Panc1 (cell line): ENCODE measurements around the gene XXYLT1. TPM values are rescaled to one million over a fixed set of nuclear protein-coding genes. Genes with fewer than 3 reads are reported as not detected.

Experiments used
- ATAC-seq: fragments of 200-7000 bp; cut with Tn5 transposase; 2 replicates; pipeline ENCODE4 v1.9.1; 2020; ENCODE audit warnings: mild to moderate bottlenecking, moderate library complexity
- BruUV-seq: library from RNA; stranded (reverse); fragments of 400-500 nt; replicated peaks from 2 replicates; lab custom pipeline; 2021; lab: Mats Ljungman, UMichigan
- CTCF ChIA-PET: fragments of 300-600 bp; sonication (Branson Sonifier 250); formaldehyde crosslinking; loops from one replicate; lab custom pipeline; 2022; ENCODE audit warnings: antibody characterized with exemption; lab: Charles Lee
- POLR2A ChIA-PET: fragments of 300-600 bp; sonication (Branson Sonifier 250); formaldehyde crosslinking; loops from one replicate; lab custom pipeline; 2022; ENCODE audit warnings: antibody characterized with exemption; lab: Charles Lee
- DNase-seq: peaks from one replicate; pipeline ENCODE4 v3.0.0-alpha.2; 2010; ENCODE audit warnings: low read depth, low spot score
- H3K27ac ChIP-seq: 2 replicates; pipeline ENCODE4 v1.5.1; 2011; ENCODE audit warnings: mild to moderate bottlenecking, low read length, inconsistent platforms
- H3K27me3 ChIP-seq: fragments of 200-500 bp; sonication (Bioruptor generic); 2 replicates; pipeline ENCODE4 v1.6.0; 2014; ENCODE audit warnings: low read length, inconsistent platforms; ENCODE audit not compliant: control insufficient read depth, insufficient read depth
- H3K36me3 ChIP-seq: fragments of 200-500 bp; sonication (Bioruptor generic); 2 replicates; pipeline ENCODE4 v1.5.1; 2014; ENCODE audit warnings: inconsistent platforms, mild to moderate bottlenecking, low read length, moderate library complexity; ENCODE audit not compliant: control insufficient read depth, insufficient read depth
- H3K4me1 ChIP-seq: 2 replicates; pipeline ENCODE4 v1.5.1; 2011; ENCODE audit warnings: inconsistent platforms, mild to moderate bottlenecking, low read length, moderate library complexity; ENCODE audit not compliant: control insufficient read depth, insufficient read depth
- H3K4me3 ChIP-seq, 2 experiments: 2 replicates each; pipeline ENCODE4 v1.5.1; 2011 to 2012; ENCODE audit warnings: low read depth in 2 of 2, low read length in 2 of 2, mild to moderate bottlenecking in 2 of 2, inconsistent platforms in 1 of 2, moderate library complexity in 1 of 2
- H3K9me3 ChIP-seq: fragments of 200-500 bp; sonication (Bioruptor generic); 2 replicates; pipeline ENCODE4 v1.5.1; 2014; ENCODE audit warnings: low read depth, mild to moderate bottlenecking, inconsistent platforms, low read length, moderate library complexity; ENCODE audit not compliant: control insufficient read depth, insufficient read depth
- POLR2AphosphoS5 ChIP-seq: IDR thresholded peaks from 2 replicates; pipeline ENCODE4 v1.6.1; 2012; ENCODE audit warnings: mild to moderate bottlenecking, low read depth, low read length, moderate library complexity
- SIN3A ChIP-seq: IDR thresholded peaks from 2 replicates; pipeline ENCODE4 v1.6.1; 2012; ENCODE audit warnings: low read depth, mild to moderate bottlenecking, low read length, moderate library complexity, borderline replicate concordance; ENCODE audit not compliant: insufficient read depth
- TCF7L2 ChIP-seq: IDR thresholded peaks from 2 replicates; pipeline ENCODE4 v1.6.1; 2011; ENCODE audit warnings: mild to moderate bottlenecking, low read depth, low read length, inconsistent platforms
- in situ Hi-C: cut with HindIII; loops from 2 replicates; pipeline ENCODE4 v1.10.0; 2016; ENCODE audit warnings: low sequenced_read_pairs, low pct_unique_long_range_greater_than_20kb
- intact Hi-C: fragments of 100-400 bp; cut with micrococcal nuclease; formaldehyde crosslinking; loops from one replicate; pipeline ENCODE4 v1.10.0; 2022; ENCODE audit not compliant: unreplicated experiment
- total RNA-seq: library from RNA; stranded (reverse); gene quantifications from one replicate; pipeline ENCODE4 v1.2.1, GENCODE V29; 2021; ENCODE audit not compliant: unreplicated experiment
- TF ChIP-seq, protein P1 (sequence below), 2 experiments: IDR thresholded peaks; 2 replicates each; pipeline ENCODE4 v1.6.1; 2011 to 2012; ENCODE audit warnings: low read depth in 2 of 2, control low read depth in 1 of 2, low read length in 1 of 2, mild to moderate bottlenecking in 1 of 2, moderate library complexity in 1 of 2; ENCODE audit not compliant: insufficient read depth in 1 of 2
- TF ChIP-seq, protein P2 (sequence below): fragments of 450-650 bp; IDR thresholded peaks from 2 replicates; pipeline ENCODE4 v1.5.1; 2017; ENCODE audit warnings: mild to moderate bottlenecking

Gene XXYLT1
- total RNA-seq, 1 experiment from 2014 or later: 26.0 TPM

DNA sequence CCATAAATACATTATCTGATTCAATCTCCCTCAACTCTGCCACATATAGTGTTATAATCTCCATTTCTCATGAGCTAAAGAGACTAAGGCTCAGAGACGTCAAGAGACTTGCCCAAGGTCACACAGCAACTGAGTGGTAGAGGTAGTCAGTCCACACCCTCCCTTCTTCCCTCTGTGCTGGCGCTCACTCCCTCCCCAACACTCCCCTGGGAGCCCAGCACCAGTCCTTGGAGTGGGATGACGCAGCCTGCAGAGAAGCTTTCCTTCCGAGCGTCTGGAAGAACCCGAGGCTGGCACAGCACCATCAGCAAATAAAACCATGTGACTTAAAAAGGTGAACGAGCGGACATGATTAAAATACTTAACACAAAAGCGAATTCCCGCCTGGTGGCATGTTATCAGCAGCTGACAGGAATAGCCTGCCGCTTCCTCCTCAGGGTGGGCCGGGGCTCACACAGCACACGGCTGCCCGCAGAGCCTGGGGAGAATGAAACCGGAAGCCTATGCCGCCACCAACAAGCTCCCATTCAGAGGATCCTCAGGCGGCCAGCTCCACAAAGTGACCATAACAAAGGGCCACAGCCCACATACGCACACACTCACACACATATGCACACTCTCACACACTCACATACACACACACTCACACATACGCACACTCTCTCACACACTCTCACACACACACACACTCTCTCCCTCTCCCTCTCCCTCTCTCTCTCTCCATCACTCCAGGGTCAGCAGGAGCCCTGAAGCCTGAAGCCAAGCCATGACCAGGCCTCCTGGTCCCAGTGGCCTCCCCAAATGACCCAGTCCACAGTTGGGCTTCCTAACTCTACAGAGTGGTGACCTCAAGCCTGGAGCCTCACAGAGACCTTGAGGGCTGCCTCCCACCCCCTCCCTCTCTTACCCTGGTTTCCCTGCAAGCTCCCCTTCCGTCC, 120.5 kb downstream of the XXYLT1 start:
- DNase-seq (peak; percentile 52), ATAC-seq (peak; percentile 66)
- Histone ChIP-seq H3K4me3 (peak overlapping the region; percentile 12 to 44), H3K4me1 (peaks cover 75% of the 10 kb centered on the region), H3K36me3 (no peaks in the 10 kb centered on the region), H3K9me3 (no peaks in the 10 kb centered on the region), H3K27ac (peak overlapping the region; percentile 71), H3K27me3 (no peaks in the 10 kb centered on the region)
- ChIA-PET CTCF (interaction anchor here (1.2 kb wide), 1 partner anchor 468 kb away, joined by 3 read pairs; no protein-coding TSS in a partner anchor), POLR2A (no interaction called here)
- in situ Hi-C loops (no loop called here), intact Hi-C loops (loop anchor here (10.0 kb wide), 1 partner anchor 104 kb away; no protein-coding TSS in a partner anchor)
- no TSS peak for BruUV-seq
- TF ChIP-seq TCF7L2: no peak; the same call in 1 of the 2 replicates
- 0 out of 2 replicates have a peak, but pooled peaks have one; percentile 36 for TF ChIP-seq POLR2AphosphoS5
- TF ChIP-seq, protein P1, sequence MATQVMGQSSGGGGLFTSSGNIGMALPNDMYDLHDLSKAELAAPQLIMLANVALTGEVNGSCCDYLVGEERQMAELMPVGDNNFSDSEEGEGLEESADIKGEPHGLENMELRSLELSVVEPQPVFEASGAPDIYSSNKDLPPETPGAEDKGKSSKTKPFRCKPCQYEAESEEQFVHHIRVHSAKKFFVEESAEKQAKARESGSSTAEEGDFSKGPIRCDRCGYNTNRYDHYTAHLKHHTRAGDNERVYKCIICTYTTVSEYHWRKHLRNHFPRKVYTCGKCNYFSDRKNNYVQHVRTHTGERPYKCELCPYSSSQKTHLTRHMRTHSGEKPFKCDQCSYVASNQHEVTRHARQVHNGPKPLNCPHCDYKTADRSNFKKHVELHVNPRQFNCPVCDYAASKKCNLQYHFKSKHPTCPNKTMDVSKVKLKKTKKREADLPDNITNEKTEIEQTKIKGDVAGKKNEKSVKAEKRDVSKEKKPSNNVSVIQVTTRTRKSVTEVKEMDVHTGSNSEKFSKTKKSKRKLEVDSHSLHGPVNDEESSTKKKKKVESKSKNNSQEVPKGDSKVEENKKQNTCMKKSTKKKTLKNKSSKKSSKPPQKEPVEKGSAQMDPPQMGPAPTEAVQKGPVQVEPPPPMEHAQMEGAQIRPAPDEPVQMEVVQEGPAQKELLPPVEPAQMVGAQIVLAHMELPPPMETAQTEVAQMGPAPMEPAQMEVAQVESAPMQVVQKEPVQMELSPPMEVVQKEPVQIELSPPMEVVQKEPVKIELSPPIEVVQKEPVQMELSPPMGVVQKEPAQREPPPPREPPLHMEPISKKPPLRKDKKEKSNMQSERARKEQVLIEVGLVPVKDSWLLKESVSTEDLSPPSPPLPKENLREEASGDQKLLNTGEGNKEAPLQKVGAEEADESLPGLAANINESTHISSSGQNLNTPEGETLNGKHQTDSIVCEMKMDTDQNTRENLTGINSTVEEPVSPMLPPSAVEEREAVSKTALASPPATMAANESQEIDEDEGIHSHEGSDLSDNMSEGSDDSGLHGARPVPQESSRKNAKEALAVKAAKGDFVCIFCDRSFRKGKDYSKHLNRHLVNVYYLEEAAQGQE (IDR thresholded peaks at IDR 0.05; ENCODE audit: insufficient read depth in 1 of 2, low read depth in 2 of 2, low read length in 1 of 2): no peak
- TF ChIP-seq SIN3A: no peak
- TF ChIP-seq, protein P2, sequence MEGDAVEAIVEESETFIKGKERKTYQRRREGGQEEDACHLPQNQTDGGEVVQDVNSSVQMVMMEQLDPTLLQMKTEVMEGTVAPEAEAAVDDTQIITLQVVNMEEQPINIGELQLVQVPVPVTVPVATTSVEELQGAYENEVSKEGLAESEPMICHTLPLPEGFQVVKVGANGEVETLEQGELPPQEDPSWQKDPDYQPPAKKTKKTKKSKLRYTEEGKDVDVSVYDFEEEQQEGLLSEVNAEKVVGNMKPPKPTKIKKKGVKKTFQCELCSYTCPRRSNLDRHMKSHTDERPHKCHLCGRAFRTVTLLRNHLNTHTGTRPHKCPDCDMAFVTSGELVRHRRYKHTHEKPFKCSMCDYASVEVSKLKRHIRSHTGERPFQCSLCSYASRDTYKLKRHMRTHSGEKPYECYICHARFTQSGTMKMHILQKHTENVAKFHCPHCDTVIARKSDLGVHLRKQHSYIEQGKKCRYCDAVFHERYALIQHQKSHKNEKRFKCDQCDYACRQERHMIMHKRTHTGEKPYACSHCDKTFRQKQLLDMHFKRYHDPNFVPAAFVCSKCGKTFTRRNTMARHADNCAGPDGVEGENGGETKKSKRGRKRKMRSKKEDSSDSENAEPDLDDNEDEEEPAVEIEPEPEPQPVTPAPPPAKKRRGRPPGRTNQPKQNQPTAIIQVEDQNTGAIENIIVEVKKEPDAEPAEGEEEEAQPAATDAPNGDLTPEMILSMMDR: no peak

DNA sequence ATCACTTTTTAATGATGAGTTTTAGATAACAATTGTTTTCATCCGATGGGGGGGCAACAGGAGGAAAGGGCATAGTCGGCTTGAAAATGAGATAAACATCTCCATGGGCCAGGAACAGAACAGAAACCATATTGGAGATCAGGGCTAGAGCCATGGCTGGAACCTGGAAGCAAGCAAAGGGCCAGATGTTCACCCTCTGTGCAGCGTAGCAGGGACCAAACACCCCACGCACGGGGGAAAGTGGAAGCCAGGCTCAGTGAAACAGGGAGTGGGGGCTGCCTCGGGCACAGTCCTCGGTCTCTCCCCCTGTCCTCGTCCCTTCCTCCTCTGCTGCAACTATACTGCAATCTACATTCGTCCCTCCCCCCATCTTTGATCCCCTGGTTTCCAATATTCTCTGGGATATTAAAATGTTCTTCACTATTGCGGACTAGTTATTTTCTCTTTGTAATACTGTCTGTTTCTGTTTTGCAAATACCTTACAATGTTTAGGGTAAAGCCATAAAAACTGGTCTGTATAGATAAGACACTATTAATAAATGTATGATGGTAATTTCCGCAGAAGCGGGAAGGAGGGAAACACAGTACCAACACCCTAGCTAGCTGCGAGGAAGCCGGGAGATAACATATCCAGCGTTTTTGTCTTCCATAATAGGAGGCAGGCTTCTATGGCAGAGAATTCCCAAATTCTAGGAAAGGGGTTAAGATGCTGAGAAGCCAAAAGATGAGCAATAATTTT, 121.5 kb downstream of the XXYLT1 start:
- H3K36me3 ChIP-seq: no peaks in the 10 kb centered on the region
- H3K27me3 ChIP-seq: no peaks in the 10 kb centered on the region
- TF ChIP-seq, protein P2: no peak
- TF ChIP-seq TCF7L2 (no peak), SIN3A (no peak), POLR2AphosphoS5 (no peak)
- TF ChIP-seq, protein P1 (IDR thresholded peaks at IDR 0.05; ENCODE audit: insufficient read depth in 1 of 2, low read depth in 2 of 2, low read length in 1 of 2): no peak
- peak overlapping the region; percentile 71 for H3K27ac ChIP-seq
- ChIA-PET CTCF (interaction anchor here (1.2 kb wide), 1 partner anchor 467 kb away, joined by 3 read pairs; no protein-coding TSS in a partner anchor), POLR2A (no interaction called here)
- peaks cover 65% of the 10 kb centered on the region for H3K4me1 ChIP-seq
- no peak overlapping the region for H3K4me3 ChIP-seq
- ATAC-seq: no peak
- no TSS peak for BruUV-seq
- no peak for DNase-seq
- no peaks in the 10 kb centered on the region for H3K9me3 ChIP-seq
- in situ Hi-C loops: no loop called here
- intact Hi-C loops: loop anchor here (10.0 kb wide), 1 partner anchor 105 kb away; no protein-coding TSS in a partner anchor
